HEK293 (cell line): ENCODE data around the gene RNF7.

ENCODE experiments used
- GFI1B ChIP-seq: fragments of 450-650 bp; formaldehyde crosslinking; IDR thresholded peaks from 2 replicates; pipeline ENCODE4 v1.5.1; 2016; ENCODE audit warnings: missing biosample characterization, missing genetic modification characterization
- REST ChIP-seq: fragments of 450-650 bp; formaldehyde crosslinking; IDR thresholded peaks from 2 replicates; pipeline ENCODE4 v1.5.1; 2016; ENCODE audit warnings: missing biosample characterization, missing genetic modification characterization
- TRIM28 ChIP-seq: IDR thresholded peaks from 2 replicates; pipeline ENCODE4 v1.6.1; 2011; ENCODE audit warnings: low read length, control low read depth, borderline replicate concordance
- WT1 ChIP-seq: fragments of 450-650 bp; formaldehyde crosslinking; IDR thresholded peaks from 2 replicates; pipeline ENCODE4 v1.5.1; 2016; ENCODE audit warnings: missing biosample characterization, missing genetic modification characterization
- ZNF114 ChIP-seq: fragments of 450-650 bp; formaldehyde crosslinking; IDR thresholded peaks from 2 replicates; pipeline ENCODE4 v1.5.0; 2017; ENCODE audit warnings: missing biosample characterization, missing genetic modification characterization
- ZNF133 ChIP-seq: fragments of 450-650 bp; formaldehyde crosslinking; IDR thresholded peaks from 2 replicates; pipeline ENCODE4 v1.5.1; 2016; ENCODE audit warnings: missing biosample characterization, missing genetic modification characterization
- ZNF138 ChIP-seq: fragments of 450-650 bp; formaldehyde crosslinking; IDR thresholded peaks from 2 replicates; pipeline ENCODE4 v1.5.1; 2016; ENCODE audit warnings: missing biosample characterization, missing genetic modification characterization, borderline replicate concordance
- ZNF184 ChIP-seq: fragments of 450-650 bp; IDR thresholded peaks from 2 replicates; pipeline ENCODE4 v1.5.1; 2018; ENCODE audit warnings: missing biosample characterization, mild to moderate bottlenecking, missing genetic modification characterization
- ZNF302 ChIP-seq: fragments of 450-650 bp; formaldehyde crosslinking; IDR thresholded peaks from 2 replicates; pipeline ENCODE4 v1.5.1; 2016; ENCODE audit warnings: missing biosample characterization, missing genetic modification characterization, low read depth
- ZNF335 ChIP-seq: fragments of 450-650 bp; formaldehyde crosslinking; conservative IDR thresholded peaks from 2 replicates; pipeline ENCODE4 v1.5.1; 2016; ENCODE audit warnings: missing biosample characterization, missing genetic modification characterization
- ZNF366 ChIP-seq: fragments of 450-650 bp; formaldehyde crosslinking; conservative IDR thresholded peaks from 2 replicates; pipeline ENCODE4 v1.5.1; 2016; ENCODE audit warnings: missing biosample characterization, missing genetic modification characterization
- ZNF404 ChIP-seq: fragments of 450-650 bp; formaldehyde crosslinking; IDR thresholded peaks from 2 replicates; pipeline ENCODE4 v1.5.1; 2017; ENCODE audit warnings: missing biosample characterization, missing genetic modification characterization
- ZNF514 ChIP-seq: fragments of 450-650 bp; formaldehyde crosslinking; IDR thresholded peaks from 2 replicates; pipeline ENCODE4 v1.5.1; 2016; ENCODE audit warnings: missing biosample characterization, missing genetic modification characterization
- ZNF544 ChIP-seq: fragments of 450-650 bp; formaldehyde crosslinking; IDR thresholded peaks from 2 replicates; pipeline ENCODE4 v1.5.0; 2017; ENCODE audit warnings: missing biosample characterization, missing genetic modification characterization
- ZNF626 ChIP-seq: fragments of 450-650 bp; sonication (Bioruptor Pico); formaldehyde crosslinking; IDR thresholded peaks from 2 replicates; pipeline ENCODE4 v1.5.1; 2018; ENCODE audit warnings: missing biosample characterization, missing genetic modification characterization, inconsistent platforms
- ZNF629 ChIP-seq: fragments of 450-650 bp; formaldehyde crosslinking; IDR thresholded peaks from 2 replicates; pipeline ENCODE4 v1.5.1; 2017; ENCODE audit warnings: missing biosample characterization, missing genetic modification characterization
- ZNF670 ChIP-seq: fragments of 450-650 bp; formaldehyde crosslinking; IDR thresholded peaks from 2 replicates; pipeline ENCODE4 v1.5.1; 2016; ENCODE audit warnings: missing biosample characterization, missing genetic modification characterization, low read depth
- ZNF692 ChIP-seq: fragments of 450-650 bp; formaldehyde crosslinking; IDR thresholded peaks from 2 replicates; pipeline ENCODE4 v1.5.1; 2016; ENCODE audit warnings: missing biosample characterization, missing genetic modification characterization
- ZSCAN30 ChIP-seq: fragments of 450-650 bp; IDR thresholded peaks from 2 replicates; pipeline ENCODE4 v1.5.1; 2018; ENCODE audit warnings: missing biosample characterization, mild to moderate bottlenecking, missing genetic modification characterization, moderate library complexity
- ZSCAN4 ChIP-seq: fragments of 450-650 bp; formaldehyde crosslinking; IDR thresholded peaks from 2 replicates; pipeline ENCODE4 v1.5.1; 2017; ENCODE audit warnings: missing biosample characterization, missing genetic modification characterization
- TF ChIP-seq, protein P1 (sequence below): fragments of 450-650 bp; formaldehyde crosslinking; IDR thresholded peaks from 2 replicates; pipeline ENCODE4 v1.5.1; 2016; ENCODE audit warnings: missing biosample characterization, missing genetic modification characterization
- TF ChIP-seq, protein P2 (sequence below): fragments of 450-650 bp; formaldehyde crosslinking; IDR thresholded peaks from 2 replicates; pipeline ENCODE4 v1.5.1; 2016; ENCODE audit warnings: missing biosample characterization, missing genetic modification characterization
- TF ChIP-seq, protein P3 (sequence below): fragments of 450-650 bp; formaldehyde crosslinking; IDR thresholded peaks from 2 replicates; pipeline ENCODE4 v1.5.1; 2017; ENCODE audit warnings: missing biosample characterization, missing genetic modification characterization
- TF ChIP-seq, protein P4 (sequence below): fragments of 450-650 bp; formaldehyde crosslinking; IDR thresholded peaks from 2 replicates; pipeline ENCODE4 v1.5.1; 2016; ENCODE audit warnings: missing biosample characterization, missing genetic modification characterization, borderline replicate concordance

RNF7 gene

GRCh38 chr3:141738022-141738890, at the start of gene RNF7 (continued):
- TF ChIP-seq REST, result no peak
- no peak for TF ChIP-seq ZNF184 (tag by site-specific recombination)
- TF ChIP-seq ZNF404 (tag by site-specific recombination), result no peak
- no peak for TF ChIP-seq ZNF670 (tag by site-specific recombination)
- TF ChIP-seq, protein P1, sequence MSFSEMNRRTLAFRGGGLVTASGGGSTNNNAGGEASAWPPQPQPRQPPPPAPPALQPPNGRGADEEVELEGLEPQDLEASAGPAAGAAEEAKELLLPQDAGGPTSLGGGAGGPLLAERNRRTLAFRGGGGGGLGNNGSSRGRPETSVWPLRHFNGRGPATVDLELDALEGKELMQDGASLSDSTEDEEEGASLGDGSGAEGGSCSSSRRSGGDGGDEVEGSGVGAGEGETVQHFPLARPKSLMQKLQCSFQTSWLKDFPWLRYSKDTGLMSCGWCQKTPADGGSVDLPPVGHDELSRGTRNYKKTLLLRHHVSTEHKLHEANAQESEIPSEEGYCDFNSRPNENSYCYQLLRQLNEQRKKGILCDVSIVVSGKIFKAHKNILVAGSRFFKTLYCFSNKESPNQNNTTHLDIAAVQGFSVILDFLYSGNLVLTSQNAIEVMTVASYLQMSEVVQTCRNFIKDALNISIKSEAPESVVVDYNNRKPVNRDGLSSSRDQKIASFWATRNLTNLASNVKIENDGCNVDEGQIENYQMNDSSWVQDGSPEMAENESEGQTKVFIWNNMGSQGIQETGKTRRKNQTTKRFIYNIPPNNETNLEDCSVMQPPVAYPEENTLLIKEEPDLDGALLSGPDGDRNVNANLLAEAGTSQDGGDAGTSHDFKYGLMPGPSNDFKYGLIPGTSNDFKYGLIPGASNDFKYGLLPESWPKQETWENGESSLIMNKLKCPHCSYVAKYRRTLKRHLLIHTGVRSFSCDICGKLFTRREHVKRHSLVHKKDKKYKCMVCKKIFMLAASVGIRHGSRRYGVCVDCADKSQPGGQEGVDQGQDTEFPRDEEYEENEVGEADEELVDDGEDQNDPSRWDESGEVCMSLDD (tag by site-specific recombination), result no peak
- TF ChIP-seq TRIM28, result peak; percentile 53; the same call in 1 of the 2 replicates
- TF ChIP-seq, protein P2, sequence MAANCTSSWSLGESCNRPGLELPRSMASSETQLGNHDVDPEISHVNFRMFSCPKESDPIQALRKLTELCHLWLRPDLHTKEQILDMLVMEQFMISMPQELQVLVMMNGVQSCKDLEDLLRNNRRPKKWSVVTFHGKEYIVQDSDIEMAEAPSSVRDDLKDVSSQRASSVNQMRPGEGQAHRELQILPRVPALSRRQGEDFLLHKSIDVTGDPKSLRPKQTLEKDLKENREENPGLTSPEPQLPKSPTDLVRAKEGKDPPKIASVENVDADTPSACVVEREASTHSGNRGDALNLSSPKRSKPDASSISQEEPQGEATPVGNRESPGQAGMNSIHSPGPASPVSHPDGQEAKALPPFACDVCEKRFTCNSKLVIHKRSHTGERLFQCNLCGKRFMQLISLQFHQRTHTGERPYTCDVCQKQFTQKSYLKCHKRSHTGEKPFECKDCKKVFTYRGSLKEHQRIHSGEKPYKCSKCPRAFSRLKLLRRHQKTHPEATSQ, result no peak
- no peak for TF ChIP-seq ZNF133 (tag by site-specific recombination)
- TF ChIP-seq ZNF366 (tag by site-specific recombination), result no peak
- no peak for TF ChIP-seq ZNF138 (tag by site-specific recombination)
- TF ChIP-seq ZNF692, result peak; percentile 43; the same call in 1 of the 2 replicates
- TF ChIP-seq, protein P3, sequence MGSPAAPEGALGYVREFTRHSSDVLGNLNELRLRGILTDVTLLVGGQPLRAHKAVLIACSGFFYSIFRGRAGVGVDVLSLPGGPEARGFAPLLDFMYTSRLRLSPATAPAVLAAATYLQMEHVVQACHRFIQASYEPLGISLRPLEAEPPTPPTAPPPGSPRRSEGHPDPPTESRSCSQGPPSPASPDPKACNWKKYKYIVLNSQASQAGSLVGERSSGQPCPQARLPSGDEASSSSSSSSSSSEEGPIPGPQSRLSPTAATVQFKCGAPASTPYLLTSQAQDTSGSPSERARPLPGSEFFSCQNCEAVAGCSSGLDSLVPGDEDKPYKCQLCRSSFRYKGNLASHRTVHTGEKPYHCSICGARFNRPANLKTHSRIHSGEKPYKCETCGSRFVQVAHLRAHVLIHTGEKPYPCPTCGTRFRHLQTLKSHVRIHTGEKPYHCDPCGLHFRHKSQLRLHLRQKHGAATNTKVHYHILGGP (tag by site-specific recombination), result no peak
- no peak for TF ChIP-seq ZNF335 (tag by site-specific recombination)
- TF ChIP-seq ZNF114 (tag by site-specific recombination), result no peak
- TF ChIP-seq WT1, result no peak
- 0 out of 2 replicates have a peak, but pooled peaks have one; percentile 39 for TF ChIP-seq ZSCAN30 (tag by site-specific recombination)
- TF ChIP-seq ZNF629, result peak; percentile 98
- no peak for TF ChIP-seq ZNF302 (tag by site-specific recombination)
- TF ChIP-seq ZSCAN4, result no peak
- no peak for TF ChIP-seq ZNF544
- TF ChIP-seq ZNF626 (tag by site-specific recombination), result no peak
- no peak; the same call in 1 of the 2 replicates for TF ChIP-seq GFI1B (tag by site-specific recombination)
- TF ChIP-seq, protein P4, sequence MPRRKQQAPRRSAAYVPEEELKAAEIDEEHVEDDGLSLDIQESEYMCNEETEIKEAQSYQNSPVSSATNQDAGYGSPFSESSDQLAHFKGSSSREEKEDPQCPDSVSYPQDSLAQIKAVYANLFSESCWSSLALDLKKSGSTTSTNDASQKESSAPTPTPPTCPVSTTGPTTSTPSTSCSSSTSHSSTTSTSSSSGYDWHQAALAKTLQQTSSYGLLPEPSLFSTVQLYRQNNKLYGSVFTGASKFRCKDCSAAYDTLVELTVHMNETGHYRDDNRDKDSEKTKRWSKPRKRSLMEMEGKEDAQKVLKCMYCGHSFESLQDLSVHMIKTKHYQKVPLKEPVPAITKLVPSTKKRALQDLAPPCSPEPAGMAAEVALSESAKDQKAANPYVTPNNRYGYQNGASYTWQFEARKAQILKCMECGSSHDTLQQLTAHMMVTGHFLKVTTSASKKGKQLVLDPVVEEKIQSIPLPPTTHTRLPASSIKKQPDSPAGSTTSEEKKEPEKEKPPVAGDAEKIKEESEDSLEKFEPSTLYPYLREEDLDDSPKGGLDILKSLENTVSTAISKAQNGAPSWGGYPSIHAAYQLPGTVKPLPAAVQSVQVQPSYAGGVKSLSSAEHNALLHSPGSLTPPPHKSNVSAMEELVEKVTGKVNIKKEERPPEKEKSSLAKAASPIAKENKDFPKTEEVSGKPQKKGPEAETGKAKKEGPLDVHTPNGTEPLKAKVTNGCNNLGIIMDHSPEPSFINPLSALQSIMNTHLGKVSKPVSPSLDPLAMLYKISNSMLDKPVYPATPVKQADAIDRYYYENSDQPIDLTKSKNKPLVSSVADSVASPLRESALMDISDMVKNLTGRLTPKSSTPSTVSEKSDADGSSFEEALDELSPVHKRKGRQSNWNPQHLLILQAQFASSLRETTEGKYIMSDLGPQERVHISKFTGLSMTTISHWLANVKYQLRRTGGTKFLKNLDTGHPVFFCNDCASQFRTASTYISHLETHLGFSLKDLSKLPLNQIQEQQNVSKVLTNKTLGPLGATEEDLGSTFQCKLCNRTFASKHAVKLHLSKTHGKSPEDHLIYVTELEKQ (tag by site-specific recombination), result no peak
- no peak for TF ChIP-seq ZNF514 (tag by site-specific recombination)
